NCI-H1417 (cell line): Measurements from ENCODE around the gene SMAD3.

Experiments used
- DNase-seq, 3 experiments: peaks; one replicate each; lab custom pipeline; 2025; lab: John Stamatoyannopoulos, UW

SMAD3 gene

GRCh38 chr15:67080900-67081431, 15.6 kb downstream of the SMAD3 start:
- DNase-seq: peak in 1 of 3 experiments; percentile 20

- no peak for DNase-seq
Observed at GRCh38 chr15:67082007-67082536, 16.7 kb downstream of the SMAD3 start.

- no peak for DNase-seq
Observed at GRCh38 chr15:67083135-67083762, 17.8 kb downstream of the SMAD3 start.

GRCh38 chr15:67084561-67084960, 19.2 kb downstream of the SMAD3 start:
- no peak for DNase-seq

DNA sequence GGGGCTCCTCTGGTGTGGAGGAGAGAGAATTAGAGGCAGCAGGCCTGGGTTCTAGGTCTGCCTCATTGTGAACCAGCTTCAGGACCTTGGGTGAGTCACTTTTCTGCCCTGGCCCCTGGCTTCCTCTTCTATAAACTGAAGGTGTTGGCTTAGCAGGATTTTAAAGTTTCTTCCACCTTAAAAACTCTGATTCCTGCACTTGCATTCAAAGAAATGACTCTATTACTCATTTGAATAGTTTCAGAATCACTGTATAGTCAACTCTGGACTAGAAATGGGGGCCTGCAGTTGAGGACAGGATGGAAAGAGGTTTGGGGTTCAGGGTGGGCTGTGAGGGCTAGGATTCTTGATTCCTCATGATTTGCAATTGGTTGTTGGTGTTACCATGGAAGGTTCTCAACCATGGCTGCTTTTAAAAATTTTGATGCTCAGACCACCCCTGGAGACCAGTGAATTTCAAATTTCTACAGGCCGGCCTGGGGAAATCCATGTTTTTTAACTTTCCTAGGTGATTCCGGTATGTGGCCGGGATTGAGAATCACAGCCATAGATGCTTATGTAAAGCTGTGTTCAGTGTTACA, 19.9 kb downstream of the SMAD3 start:
- no peak for DNase-seq

GRCh38 chr15:67085818-67086636, 20.6 kb downstream of the SMAD3 start:
- no peak for DNase-seq

DNA sequence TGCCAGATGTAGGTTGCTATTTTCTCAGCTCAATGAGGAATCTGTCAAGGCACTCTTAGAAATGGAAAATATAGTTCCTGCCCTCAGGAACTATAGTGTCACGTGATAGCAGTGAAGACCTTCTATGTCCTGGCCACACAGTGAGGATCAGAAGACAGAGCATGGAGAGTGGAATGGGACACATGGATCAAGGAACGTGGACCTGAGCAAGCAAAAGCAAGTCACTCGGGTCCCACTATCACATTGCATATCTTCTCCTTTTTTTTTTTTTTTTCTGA, 21.2 kb downstream of the SMAD3 start:
- no peak for DNase-seq

DNA sequence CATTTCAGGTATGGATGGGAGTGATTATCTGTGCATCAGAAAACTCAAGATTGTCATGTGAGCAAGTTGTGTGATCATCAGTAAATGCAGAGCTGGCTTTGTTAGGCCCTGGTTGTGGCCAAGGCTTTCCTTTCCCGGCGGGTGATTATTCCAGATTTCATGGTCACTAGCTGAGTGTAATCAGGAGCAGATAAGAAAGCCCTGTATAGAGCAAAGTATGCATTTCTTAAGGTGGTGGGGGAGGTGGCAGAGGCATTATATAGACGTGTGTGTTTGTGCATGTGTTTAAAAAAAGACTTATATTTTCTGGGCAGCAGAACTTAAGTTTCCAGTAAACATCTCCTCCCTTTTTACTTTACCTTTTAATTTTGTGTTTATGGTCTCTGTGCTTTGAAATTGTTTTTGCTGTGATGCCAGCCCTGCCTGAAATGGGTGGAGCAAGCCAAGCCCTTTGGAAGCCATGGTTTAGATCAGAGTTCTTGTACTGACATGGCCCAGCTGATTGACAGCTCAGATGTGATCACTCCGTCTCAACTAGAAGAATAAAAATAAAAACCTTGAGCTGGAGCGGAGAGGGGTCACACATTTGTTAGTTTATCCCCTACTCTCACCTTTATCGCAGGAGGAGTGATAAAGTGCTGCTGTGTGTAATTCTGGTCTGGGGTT, 22.2 kb downstream of the SMAD3 start:
- no peak for DNase-seq

GRCh38 chr15:67089217-67090193, 24.1 kb downstream of the SMAD3 start:
- no peak for DNase-seq

DNA sequence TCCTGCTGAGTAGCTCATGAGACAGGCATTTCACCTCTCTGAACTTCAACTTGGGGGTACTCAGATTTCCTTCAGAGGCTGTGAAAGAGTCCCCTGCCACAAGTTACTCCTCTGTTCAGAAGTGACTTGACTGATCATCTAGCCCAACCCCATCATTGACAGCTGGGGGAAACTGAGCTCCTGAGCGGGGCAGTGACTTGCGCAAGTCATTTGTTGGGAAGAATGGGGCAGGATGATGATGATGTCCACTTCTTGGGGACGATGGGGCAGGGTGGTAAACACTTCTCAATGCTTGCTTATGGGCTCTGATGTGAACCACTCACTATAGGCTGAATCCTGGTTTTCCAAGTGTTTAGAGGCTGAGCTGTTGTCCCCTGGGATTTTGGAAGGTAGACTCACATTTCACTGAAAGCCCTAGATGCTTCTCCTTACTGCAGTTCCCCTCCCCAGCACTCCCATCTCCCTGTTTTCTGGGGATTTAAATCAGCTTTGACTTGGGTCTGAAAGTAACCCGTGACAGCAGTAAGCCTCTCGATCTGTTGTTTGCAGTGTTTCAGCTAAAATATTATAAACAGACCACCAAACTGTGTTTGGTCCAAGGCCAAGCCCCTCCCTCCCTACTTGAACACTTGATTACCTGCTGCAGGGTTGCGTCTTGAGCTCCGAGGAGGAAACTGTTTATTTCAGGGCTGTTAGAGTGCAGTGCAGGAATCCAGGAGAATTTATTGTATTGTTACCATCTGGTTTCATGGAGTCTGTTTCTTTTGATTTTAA, 25.1 kb downstream of the SMAD3 start:
- no peak for DNase-seq

DNA sequence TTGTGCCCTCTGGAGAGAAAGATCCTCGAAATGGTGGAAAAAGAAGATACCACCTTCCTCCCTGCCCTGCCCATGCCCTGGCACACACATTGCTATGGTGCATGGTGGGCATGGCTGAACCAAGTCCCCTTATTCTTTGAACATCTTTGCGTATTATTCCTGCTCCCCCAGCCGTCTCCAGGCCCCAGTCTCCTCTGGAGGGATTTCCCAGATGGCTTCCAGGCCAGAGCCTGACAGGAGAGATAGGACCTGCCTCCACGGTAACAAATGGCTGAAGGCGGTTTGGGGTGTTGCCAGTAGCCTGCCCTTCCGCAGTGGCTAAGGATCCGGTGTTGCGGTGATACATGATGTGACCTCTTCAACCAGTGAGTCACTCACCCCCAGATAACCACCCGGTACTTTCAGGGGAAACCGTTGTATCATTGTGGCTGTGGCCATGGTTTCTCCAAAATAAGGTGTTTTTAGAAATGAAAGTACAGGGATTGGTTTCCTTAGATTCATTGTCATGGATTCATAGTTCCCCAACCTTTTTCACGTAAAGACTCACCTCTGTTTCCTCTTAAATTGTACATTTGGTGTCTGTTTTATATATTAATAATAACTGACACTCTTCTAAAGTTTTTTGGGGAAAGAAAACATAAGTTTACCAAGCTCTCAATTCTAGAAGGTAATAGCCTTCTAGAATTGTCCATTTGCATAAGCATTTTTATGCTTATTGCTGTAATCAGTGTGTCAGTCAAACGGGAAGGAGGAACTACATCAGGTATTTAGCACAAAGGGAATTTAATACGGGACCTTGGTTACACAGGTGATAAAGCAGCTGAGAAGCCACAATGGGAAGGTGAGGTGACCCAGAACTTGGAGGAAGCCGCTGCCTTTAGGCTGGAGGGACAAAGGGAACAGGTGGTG, 25.9 kb downstream of the SMAD3 start:
- DNase-seq: no peak

DNA sequence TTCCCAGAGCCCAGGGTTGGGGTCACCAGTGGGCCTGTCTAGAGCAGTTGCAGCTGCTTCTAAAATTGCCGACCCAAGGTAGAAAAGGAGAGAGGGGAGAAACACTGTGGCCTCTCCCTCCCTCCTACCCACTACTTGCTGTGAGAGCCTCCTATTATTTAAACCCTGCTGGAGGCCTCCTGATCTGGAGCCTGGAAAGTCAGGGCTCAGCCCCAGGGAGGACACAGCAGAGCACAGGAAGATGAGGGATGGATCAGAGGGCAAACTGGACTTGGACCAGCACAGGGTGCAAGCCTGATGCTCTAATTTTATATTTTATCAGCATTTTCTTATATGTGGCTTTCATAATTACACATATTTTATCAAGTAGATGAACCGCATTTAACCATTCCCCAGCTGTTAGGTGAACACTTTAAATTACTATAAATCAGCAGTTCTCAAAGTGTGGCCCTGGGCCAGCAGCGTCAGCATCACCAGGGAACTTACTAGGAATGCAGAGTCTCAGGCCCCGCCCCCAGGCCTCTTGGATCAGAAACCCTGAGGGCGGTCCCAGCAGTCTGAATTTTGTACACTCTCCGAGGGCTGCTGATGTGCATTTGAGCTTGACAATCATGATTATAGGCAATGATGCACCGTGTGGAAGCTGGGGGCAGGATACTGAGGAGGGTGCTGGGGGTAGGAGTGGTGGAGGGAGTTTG, 26.7 kb downstream of the SMAD3 start:
- DNase-seq: peak in 2 of 3 experiments; percentile 38 to 57

DNA sequence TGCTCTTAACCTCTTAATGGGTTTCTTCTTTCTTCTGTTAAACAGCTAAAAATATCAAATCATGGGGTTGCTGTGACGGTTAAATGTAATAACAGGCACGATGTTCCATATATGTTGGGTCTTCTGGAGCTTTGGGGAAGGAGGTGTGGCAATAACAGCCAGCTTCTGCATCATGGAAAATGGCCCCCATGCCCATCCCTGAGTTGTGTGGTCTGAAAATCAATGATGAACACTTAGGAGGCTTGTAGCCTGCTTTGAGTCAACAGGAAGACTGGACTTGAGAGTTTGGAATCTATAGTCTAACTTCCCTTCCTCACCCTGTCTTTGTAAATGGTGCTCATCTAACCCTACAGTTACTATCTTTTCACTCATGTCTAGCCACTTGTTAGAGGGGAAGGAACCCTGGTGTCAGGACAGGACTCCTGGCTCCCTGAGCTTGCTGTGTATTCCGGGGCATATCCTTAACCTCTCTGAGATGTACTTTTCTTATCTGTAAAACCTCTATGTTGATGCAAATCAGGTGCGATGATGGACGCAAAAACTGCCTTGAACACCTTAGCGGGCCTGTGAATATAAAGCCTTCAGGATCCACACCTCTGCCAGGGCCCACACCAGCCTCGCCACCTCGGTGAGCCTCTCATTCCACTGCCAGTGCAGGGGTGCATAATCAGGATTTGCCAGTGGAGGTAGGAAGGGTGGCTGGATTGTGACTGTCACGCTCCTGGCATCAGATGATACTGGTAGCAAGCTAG, 27.5 kb downstream of the SMAD3 start:
- no peak for DNase-seq

- DNase-seq: no peak
Observed at GRCh38 chr15:67093504-67093862, 28.1 kb downstream of the SMAD3 start.

DNA sequence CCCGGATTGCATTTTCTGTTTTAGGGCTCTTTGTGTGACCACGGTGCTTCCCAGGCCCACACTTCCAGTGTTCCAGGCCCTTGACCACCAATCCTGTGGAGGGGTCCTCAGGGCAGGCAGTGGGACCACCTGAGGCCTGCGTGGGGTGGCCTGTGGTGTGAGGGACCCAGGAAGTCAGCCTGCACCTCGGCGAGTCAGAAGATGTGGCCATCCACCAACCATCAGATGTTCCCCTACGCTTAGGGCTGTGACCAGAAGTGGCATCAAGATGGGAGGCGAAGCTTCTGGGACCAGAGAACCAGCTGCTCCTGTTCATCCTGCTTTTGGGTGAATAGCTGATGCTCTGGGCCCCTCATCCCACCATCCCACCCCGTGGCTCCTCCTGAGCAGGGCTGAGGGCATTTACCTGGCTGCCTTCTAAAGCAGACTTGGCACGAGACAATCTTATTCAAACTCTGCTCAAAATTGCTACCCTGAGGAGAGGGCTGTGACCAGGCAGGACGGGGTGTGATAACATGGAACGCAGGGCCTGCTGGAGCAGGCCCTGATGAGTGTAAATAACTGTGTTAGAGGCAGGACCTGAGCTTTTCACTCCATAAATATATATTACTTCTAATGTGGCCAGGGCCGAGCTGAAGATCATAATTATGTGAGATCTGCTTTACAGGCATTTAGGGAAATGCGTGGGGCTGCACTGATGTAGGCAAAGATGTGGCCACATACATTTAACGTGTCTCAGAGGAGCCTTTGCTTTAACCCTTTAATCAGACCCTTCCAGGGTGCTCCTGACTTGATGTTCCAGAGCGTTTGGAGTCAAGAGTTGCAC, 28.8 kb downstream of the SMAD3 start:
- no peak for DNase-seq

GRCh38 chr15:67095912-67096311, 30.5 kb downstream of the SMAD3 start:
- DNase-seq: no peak
